DMS 273 (cell line): ENCODE results near the gene CDH4.

Source experiments
- DNase-seq: peaks from one replicate; lab custom pipeline; 2025; ENCODE audit not compliant: unreplicated experiment; lab: John Stamatoyannopoulos, UW

CDH4 gene

GRCh38 chr20:61767761-61768494 lies 515.9 kb downstream of the CDH4 start:
- no peak for DNase-seq

GRCh38 chr20:61768571-61769285 lies 516.7 kb downstream of the CDH4 start:
- peak; percentile 3 for DNase-seq

GRCh38 chr20:61769286-61769832 lies 517.3 kb downstream of the CDH4 start:
- DNase-seq = no peak

GRCh38 chr20:61770113-61770585 lies 518.1 kb downstream of the CDH4 start:
- DNase-seq = no peak

- DNase-seq = no peak
These were observed 519.8 kb downstream of the CDH4 start for GRCh38 chr20:61771805-61772350.

GRCh38 chr20:61772828-61773631 lies 521.0 kb downstream of the CDH4 start:
- DNase-seq = no peak

- DNase-seq = no peak
These were observed 522.0 kb downstream of the CDH4 start for GRCh38 chr20:61773926-61774587.

- DNase-seq = no peak
These were observed 523.4 kb downstream of the CDH4 start for GRCh38 chr20:61775423-61775822.

- no peak for DNase-seq
These were observed 524.5 kb downstream of the CDH4 start for GRCh38 chr20:61776491-61777075.

GRCh38 chr20:61777773-61778494 lies 525.9 kb downstream of the CDH4 start:
- DNase-seq = no peak

- DNase-seq = no peak
These were observed 526.4 kb downstream of the CDH4 start for GRCh38 chr20:61778495-61778863.

GRCh38 chr20:61779176-61779965 lies 527.3 kb downstream of the CDH4 start:
- no peak for DNase-seq

- DNase-seq = no peak
These were observed 528.0 kb downstream of the CDH4 start for GRCh38 chr20:61780066-61780465.

GRCh38 chr20:61784801-61785566 lies 532.9 kb downstream of the CDH4 start:
- DNase-seq = no peak

- DNase-seq = no peak
These were observed 533.4 kb downstream of the CDH4 start for GRCh38 chr20:61785567-61785816.

GRCh38 chr20:61786230-61786629 lies 534.2 kb downstream of the CDH4 start:
- DNase-seq = no peak

GRCh38 chr20:61788343-61788742 lies 536.3 kb downstream of the CDH4 start:
- DNase-seq = no peak

- no peak for DNase-seq
These were observed 537.3 kb downstream of the CDH4 start for GRCh38 chr20:61789329-61789728.
